Measurements from ENCODE around the gene LGR4.

The LGR4 gene

DNA sequence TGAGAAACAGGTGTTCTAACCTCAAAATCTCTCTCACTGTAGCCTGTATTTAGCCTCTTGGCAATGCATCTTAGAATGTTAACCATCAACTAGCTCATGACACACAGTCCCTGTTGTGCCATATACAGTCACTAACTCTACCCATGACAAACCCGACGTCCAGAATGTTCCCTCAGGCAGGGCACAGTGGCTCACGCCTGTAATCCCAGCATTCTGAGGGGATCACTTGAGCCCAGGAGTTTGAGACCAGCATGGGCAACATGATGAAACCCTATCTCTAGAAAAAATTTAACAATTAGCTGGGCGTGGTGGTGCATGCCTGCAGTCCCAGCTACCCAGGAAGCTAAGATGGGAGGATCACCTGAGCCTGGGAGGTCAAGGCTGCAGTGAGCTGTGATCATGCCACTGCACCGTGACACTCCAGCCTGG lies 91.3 kb downstream of the LGR4 start:
- DNase-seq (ENCODE audit: low read depth, low spot score), result no peak

DNA sequence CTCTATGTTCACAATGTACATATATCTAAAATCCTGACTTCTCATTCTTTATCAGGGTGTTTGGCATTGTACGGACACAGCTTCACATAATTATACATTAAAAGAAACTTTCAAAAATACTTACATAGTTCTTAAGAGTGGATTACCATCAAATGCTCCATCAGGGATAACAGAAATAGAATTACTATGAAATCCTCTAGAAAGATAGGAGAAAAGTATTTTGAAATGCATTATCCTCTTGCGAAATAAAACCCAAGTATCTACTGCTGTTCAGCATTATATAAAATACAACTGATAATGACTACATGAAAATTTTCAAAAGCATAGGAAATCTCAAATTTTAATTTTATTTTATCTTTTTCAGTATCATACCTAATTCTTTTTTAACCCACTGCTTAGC lies 91.8 kb downstream of the LGR4 start:
- no peak for DNase-seq (ENCODE audit: low read depth, low spot score)

DNA sequence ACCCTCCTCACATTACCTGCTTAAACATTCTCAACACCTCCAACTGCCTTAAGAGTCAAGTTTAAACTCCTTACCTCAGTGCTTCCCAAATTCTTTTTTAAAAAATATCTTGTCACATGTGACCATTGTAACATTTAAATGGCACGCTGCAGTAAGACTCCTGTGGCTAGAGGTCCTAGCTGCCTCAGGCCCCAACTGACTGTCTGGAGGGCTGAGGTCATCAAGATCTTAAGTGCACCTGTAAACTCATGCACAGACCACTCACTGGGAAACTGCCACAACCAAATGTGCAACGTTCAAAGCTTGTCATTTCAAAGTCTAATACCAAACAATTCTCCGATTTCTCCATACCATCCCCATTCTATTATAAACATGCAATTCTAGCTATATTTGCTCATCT lies 93.1 kb downstream of the LGR4 start:
- DNase-seq (ENCODE audit: low read depth, low spot score), result no peak

GRCh38 chr11:27375370-27375769 lies 97.2 kb downstream of the LGR4 start:
- no peak for DNase-seq (ENCODE audit: low read depth, low spot score)

DNA sequence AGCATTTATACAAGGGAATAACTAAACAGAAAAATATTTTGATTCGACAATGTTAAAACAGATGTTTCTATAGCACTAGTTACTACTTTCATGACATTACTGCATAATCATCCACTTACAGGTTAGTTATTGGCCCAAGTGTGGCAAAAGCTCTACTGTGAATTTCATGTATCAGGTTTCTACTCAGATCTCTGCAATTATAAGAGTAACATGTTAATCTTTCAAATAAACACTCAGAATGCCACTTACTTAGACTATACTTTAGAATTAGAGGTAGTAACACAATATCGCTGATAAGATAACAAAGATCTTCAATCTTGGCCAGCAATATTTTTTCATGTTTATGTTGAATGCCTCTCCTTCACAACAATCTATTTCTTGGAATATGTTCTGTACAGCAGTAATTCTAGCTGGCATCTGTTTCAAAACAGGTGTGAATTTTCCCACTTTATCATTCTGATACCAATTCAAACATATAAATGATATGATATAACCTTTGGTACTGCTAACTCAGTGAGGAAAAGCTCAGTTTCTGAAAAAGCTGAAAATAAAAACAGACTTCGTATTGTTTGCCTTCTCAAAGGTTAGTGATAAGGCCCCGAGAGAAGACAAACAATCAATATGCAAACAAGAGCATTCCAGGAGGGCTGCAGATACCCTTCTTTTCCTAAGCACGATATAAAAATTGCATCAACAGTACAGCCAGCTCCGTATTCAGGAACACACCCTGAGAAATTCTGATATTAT lies 98.6 kb downstream of the LGR4 start:
- no peak for DNase-seq (ENCODE audit: low read depth, low spot score)

DNA sequence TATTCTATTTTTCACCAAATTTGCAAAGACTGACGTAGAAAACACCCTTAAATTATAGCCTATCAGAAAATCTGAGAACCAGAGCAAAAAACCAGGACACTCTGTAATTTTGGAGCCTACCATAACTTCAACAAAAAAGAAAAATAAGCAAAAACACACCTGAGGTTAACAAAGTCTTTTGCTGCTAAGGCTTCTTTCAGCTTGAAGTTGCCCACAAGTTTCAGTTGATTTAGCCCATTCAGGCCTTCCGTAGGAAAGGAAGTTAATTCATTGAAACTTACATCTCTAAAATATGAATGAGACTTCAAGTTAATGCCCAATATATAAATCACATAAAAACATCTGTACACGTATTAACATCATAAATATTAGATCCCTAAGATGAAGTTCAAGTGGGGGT lies 99.2 kb downstream of the LGR4 start:
- DNase-seq (ENCODE audit: low read depth, low spot score), result no peak

DNA sequence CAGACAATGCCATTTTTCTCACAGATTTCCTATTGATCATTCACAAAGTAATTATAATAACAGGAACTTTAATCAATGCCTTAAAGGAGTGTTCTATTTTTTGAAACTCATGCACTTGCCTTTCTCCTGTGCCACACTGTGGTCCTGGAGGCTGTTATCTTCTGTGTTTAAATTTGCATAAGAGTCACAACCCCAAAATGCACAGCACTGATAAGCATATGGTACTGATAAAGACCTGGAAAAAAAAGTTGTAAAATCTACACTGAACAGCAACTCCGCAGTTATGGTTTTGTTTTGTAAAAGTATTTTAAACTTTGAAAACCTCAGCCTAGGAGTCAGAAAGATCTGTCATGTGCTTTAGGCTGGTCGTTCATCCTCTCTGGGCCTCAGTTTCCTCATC lies 100.4 kb downstream of the LGR4 start:
- DNase-seq (ENCODE audit: low read depth, low spot score), result no peak

DNA sequence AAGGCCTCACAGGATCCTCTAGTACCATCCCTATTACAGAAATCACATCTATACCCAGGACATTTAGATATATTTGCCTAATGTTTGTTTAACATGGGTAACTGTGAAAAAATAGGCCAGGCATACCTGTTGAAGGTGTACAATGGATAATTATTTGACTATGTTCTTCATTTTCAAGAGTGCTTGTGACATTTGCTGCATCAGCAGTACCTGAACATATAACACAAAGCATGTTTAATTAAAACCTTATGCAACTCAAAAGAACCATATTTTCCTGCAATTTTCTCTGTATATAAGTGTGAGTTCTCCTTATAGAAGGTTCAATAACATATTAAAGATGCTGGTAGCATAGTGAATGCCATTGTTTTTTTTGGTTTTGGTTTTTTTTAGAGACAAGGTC lies 101.1 kb downstream of the LGR4 start:
- no peak for DNase-seq (ENCODE audit: low read depth, low spot score)

DNA sequence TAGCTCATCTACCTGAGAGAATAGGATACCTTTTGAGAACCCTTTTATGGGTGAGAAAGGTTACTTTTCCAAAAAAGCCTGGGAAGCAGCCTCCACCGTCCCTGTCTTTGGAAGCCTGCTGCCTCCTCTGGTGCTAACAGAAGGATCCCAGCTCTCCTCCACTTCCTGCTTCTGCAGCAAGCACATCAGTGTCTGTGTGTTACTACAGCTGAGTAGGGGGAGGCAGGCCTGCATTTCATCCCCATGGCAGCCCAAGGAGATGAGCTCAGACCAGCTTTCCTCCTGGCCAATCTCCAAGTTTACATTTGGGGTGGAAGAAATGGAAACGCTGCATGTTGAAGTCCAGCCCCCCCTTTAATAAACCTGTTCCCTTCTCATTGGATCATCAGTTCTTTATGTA lies 102.2 kb downstream of the LGR4 start:
- no peak for DNase-seq (ENCODE audit: low read depth, low spot score)

- DNase-seq (ENCODE audit: low read depth, low spot score), result no peak
Observed at GRCh38 chr11:27367881-27368280, 104.7 kb downstream of the LGR4 start.

- DNase-seq (ENCODE audit: low read depth, low spot score), result no peak
Observed at GRCh38 chr11:27363576-27364117, 108.9 kb downstream of the LGR4 start.

- peak; percentile 66 for DNase-seq (ENCODE audit: low read depth, low spot score)
Observed at GRCh38 chr11:27362749-27363575, 109.6 kb downstream of the LGR4 start, which contains the start of gene CCDC34. Gene CCDC34 (minus strand): TSS chr11:27363215. CDS start chr11:27363194, 21 bp downstream.

DNA sequence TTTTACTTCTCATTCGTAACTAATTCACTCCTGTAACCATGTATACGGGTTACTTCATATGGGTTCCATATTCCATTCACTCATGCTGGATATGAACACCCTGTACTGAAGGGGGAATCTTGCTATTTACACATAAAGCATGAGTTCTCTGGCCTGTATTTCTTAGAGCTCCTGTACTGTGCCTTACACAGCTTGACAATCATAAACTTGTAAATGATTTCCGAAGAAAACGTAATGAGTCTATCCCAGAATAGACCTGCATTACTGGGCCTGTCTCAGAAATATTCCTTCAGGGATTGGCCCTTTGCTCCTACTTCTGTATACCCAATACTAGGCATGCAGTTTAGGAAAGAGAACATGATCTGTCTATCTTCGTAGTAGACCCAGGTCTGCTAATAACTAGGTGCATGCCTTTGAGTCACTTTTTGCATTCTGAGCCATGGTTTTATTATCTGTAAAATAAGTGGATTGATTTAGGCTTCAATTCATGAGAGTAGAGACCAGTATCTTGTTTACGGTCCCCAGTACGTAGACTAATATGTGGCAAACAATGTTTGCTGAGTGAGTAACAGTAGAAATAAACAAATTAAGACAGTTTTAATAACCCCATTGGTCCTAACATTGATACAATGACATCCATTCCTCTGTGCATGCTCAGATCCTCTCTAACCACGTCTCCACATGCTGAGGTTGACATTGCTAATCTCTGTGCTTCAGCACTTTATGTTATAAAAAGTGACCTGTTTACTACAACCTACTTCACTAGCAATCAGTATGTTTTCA lies 110.8 kb downstream of the LGR4 start:
- DNase-seq (ENCODE audit: low read depth, low spot score), result no peak

DNA sequence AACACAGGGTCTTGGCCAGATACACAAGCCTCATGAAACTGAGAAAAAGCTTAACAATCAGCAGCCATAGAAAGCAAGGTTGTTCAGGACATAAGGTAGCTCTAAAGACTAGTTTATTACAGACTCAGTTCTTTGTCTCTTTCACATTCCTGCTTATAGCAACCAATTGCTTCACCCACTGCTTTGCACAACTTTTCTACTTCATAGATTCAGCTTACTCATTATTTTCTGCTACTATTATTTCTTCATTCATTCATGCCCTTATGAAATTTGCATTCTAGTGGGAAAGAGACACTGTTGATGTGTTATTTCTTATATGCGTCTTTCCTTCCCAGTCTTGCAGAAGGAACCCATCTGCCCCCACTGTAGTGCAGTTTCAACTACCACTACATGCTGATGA lies 114.3 kb downstream of the LGR4 start:
- DNase-seq (ENCODE audit: low read depth, low spot score), result no peak

DNA sequence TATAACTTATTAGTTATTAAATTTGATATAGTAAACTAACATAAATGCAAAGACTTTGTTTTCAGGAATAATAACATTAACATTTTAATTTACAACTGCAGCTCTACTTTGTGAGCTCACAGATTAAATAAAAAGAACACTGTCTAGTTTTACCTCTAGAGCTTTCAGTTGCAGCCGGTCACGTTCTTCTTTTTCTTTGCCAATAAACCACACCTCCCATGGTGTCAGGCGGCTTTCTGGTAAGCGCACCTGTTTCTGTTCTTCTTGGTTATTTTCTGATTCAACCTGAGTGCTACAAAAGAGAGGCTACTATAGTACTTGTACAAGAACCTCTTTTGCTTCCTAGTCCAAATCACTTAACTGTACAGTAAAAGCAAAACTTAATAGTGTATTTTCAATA lies 115.3 kb downstream of the LGR4 start:
- DNase-seq (ENCODE audit: low read depth, low spot score), result no peak

DNA sequence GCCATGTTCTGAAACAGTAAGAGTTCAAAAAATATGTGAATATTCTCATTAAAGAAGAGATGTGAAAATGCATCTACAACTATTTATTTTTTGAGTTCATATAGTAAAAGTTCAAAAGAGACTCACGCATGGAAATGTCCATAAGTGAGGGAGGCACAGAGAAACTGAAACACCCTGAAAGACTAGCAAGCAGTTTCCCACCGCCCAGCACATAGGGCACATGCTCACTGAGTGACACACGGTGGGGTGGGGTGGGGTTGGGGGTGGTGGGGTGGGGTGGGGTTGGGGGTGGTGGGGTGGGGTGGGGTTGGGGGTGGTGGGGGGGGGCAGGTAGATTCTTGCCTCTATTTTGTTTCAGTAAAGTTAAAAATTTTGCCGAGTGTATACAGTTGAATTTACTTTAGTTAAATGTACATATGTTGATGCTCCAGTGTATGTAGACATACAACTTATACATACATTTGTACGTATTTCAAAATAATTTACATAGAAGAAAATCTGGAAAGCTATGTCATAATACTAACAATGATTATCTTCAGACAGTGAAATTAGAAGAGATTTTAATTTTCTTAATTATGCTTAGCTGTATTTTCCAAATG lies 115.9 kb downstream of the LGR4 start:
- no peak for DNase-seq (ENCODE audit: low read depth, low spot score)

DNA sequence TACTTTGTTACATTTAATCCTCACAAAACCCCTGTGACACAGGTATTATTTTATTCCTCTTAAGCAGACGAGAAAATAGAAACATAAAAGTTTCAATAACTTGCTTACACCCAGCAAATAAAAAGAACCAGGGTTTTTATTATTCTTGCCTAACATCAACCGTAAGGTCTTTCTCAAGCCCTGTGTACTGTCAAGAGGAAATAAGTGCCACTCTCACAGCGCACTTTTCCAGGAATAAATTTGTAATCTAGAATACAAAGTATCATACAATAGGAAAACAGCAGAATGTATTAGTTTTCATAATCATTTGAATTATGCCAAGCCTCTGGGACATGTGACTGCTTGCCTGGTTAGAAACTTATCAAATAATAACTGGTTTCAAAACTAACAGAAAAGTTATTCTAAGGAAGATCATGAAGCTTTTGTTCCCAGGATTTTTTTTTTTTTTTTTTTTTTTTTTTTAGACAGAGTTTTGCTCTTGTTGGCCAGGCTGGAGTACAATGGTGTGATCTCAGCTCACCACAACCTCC lies 117.0 kb downstream of the LGR4 start:
- DNase-seq (ENCODE audit: low read depth, low spot score), result no peak

- DNase-seq (ENCODE audit: low read depth, low spot score), result no peak
Observed at GRCh38 chr11:27354359-27354965, 118.1 kb downstream of the LGR4 start.

DNA sequence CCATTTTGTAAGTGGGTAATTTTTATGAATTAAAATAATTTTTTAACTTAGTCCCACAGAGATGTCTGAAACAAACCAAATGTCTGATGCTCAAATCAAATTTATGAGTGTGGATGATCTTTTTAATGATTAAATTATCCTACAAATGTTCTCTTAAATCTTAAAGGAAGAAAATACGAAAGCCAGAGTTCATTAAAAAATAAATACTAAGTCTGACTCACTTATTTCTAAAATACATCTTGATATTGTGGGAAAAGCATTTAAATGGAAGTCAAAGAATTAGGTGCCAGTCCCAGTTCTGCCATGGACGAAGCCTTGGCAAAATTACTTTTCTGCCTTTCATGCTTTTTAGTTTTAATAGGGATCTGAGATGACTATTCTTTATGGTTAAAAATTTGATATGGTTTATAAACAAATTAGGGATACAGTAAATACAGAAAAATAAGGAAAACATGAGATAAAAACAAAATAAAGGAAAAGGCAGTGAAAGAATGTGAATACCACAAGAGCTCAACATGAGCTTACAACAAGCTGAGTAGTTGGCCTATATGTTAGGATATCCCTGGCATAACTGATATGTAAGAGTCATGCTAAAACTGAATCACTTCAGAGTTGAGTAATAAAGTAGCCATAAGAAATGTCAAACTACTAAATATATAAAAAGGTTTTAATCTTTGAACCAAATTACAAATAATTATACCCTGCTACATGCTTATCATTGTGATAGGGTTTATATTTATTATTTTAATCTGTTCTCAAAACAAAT lies 118.8 kb downstream of the LGR4 start:
- no peak for DNase-seq (ENCODE audit: low read depth, low spot score)

DNA sequence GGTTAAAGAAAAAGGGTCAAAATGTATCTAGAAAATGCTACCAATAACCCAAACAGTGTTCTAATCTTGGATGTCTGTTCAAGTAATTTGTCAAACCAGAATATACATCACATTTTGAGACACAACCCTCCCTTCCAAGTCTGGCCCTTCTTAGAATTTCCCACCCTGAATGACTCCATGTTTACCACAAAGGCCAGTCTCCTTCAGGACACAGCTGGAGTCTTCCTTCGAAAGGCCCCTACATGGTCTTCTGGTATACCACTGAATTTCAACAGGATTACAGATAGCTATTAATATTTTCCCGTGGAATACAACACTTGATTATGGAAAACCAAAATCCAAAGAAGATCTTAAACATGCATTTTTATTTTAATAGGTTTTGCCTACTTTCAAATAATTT lies 119.8 kb downstream of the LGR4 start:
- no peak for DNase-seq (ENCODE audit: low read depth, low spot score)
